ENCODE results near the gene PRSS38.

PRSS38 gene

DNA sequence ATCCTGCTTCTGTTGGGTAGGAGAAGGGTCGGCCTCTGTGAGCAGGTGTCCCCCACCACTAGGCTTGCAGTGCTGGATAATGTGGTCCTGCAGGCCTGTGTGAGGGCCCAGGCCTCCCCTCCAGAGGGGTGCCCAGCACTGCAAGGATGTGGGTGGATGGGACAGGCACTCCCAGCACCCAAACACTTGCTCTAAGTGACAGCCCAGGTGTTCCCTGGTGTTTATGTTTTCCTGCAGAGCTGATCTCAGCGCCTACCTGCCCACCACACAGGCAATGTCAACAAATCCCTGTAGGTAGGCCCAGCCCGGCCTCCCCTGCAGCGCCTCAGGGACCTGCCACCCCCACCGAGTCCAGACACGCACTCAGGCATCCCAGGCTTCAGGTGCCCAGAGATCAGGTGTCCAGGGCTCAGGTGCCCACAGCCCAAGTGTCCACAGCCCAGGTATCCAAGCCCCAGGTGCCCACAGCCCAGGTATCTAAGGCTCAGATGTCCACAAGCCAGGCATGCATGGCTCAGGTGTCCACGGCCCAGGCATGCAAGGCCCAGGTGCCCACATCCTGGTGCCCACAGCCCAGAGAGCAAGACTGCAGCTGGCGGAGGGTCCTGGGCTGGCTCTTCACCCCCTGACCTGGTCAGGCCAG lies 73.0 kb downstream of the PRSS38 start:
- H3K27ac Mint-ChIP-seq = no peak overlapping the region
- H3K4me3 Mint-ChIP-seq = no peak overlapping the region

DNA sequence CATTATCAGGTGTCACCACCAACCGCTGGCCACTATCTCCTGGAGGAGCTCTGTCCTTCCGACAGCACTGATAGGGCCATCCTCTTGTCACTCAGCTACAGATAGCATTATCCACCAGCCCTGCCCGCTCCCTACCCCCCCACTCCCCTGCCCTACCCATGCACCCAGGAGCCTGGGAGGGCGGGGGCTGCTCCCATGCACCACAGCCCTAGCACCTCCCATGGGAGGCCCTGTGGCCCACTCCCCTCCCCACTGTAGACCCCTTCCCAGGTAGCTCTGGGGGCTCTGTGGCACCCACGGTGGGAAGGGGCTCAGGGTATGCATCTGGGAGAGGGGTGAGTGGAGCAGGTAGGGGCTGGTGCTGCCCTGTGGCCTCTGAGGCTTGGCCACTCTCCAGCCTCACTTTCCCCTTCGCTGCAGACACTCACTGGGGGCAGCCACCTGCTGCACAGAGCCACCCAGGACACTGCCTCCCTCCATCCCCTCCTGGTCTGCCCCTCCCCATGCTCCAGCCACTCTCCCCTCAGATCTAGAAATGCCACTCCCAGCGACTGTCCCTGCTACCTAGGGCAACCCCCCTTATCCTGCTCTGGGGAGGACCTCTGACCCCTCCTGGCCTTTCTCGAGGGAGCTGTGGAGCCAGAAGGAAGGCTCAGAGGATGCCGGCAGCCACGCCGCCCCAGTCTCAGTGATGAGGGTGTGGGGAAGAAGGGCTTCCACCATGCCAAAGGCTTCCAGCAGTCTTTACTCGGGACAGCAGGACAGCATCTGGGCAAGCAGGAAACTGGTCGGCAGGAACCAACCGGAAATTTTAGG lies 73.8 kb downstream of the PRSS38 start:
- Mint-ChIP-seq H3K9me3 (no peaks in the 10 kb centered on the region), H3K4me3 (no peak overlapping the region), H3K27ac (no peak overlapping the region), H3K27me3 (ENCODE audit: low read depth) (peaks cover 4% of the 10 kb centered on the region), H3K36me3 (ENCODE audit: low read depth) (no peaks in the 10 kb centered on the region), H3K4me1 (ENCODE audit: low read depth) (peaks cover 7% of the 10 kb centered on the region)

More for the DNA sequence above, 73.0 kb downstream of the PRSS38 start:
- H3K9me3 Mint-ChIP-seq = no peaks in the 10 kb centered on the region
- H3K27me3 Mint-ChIP-seq (ENCODE audit: low read depth) = peaks cover 4% of the 10 kb centered on the region
- H3K4me1 Mint-ChIP-seq (ENCODE audit: low read depth) = peaks cover 7% of the 10 kb centered on the region
- no peaks in the 10 kb centered on the region for H3K36me3 Mint-ChIP-seq (ENCODE audit: low read depth)

DNA sequence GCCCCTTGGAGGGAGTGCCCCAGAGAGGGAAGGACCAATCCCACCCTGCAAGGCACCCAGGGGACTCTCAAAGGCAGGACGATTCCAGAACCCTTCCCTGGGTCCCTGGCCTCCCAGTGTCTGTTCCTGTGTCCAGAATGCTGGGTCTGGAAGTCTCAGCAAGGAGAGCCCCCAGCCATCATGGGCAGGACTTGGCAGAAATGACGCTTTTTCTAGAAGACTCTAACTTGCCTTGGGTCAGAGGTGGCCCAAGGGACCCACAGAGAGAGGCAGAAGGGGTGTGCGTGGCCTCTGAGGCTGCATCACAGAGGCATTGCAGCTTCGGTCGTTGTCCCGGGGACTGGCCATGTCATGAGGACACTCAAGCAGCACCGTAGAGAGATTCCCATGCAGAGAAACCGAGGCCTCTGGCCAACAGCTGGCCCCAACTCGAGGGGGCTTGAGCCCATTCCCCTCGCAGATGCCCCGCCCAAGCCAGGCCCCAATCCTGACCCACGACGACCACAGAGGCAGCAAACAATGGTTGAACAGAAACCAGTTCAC lies 74.5 kb downstream of the PRSS38 start:
- peaks cover 7% of the 10 kb centered on the region for H3K4me1 Mint-ChIP-seq (ENCODE audit: low read depth)
- no peaks in the 10 kb centered on the region for H3K9me3 Mint-ChIP-seq
- peaks cover 4% of the 10 kb centered on the region for H3K27me3 Mint-ChIP-seq (ENCODE audit: low read depth)
- no peak overlapping the region for H3K27ac Mint-ChIP-seq
- no peak overlapping the region for H3K4me3 Mint-ChIP-seq
- H3K36me3 Mint-ChIP-seq (ENCODE audit: low read depth) = no peaks in the 10 kb centered on the region

DNA sequence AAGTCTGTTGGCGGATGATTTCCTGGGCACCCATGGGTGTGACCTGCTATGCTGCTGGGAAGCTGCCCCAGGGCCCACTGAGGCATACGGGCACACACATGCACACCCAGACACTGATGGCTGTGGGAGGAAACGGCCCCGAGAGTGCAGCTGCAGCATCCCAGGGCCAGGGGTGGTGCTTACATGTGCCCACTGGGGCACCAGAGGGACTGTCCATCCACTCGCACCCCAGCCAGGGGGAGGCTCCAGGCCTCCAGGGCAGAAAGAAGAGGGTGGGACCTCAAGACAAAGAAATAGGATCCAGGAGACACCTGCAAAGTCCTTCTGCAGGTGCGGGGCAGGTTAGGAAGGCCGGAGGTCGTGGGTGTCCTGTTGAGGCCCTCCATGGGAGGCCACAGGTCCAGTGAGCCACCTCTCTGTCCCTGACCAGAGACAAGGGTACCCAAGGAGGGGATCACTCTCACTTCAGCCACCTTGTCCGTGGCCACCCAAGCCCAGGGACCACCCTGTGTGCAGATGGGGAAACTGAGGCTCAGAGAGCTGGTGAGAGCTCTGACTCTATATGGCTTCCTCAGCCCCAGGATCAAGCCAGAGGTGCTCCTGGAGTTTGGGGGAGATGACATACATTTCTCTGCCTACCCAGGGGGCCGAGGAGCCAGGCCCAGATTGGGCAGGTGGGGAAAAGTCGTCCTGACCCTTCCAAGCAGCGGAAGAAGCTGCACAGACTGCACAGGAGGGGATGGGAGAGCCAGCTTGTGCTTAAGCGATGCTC lies 75.2 kb downstream of the PRSS38 start:
- Mint-ChIP-seq H3K9me3 (no peaks in the 10 kb centered on the region), H3K27ac (no peak overlapping the region), H3K36me3 (ENCODE audit: low read depth) (no peaks in the 10 kb centered on the region), H3K4me3 (no peak overlapping the region), H3K27me3 (ENCODE audit: low read depth) (peaks cover 3% of the 10 kb centered on the region), H3K4me1 (ENCODE audit: low read depth) (peaks cover 3% of the 10 kb centered on the region)

DNA sequence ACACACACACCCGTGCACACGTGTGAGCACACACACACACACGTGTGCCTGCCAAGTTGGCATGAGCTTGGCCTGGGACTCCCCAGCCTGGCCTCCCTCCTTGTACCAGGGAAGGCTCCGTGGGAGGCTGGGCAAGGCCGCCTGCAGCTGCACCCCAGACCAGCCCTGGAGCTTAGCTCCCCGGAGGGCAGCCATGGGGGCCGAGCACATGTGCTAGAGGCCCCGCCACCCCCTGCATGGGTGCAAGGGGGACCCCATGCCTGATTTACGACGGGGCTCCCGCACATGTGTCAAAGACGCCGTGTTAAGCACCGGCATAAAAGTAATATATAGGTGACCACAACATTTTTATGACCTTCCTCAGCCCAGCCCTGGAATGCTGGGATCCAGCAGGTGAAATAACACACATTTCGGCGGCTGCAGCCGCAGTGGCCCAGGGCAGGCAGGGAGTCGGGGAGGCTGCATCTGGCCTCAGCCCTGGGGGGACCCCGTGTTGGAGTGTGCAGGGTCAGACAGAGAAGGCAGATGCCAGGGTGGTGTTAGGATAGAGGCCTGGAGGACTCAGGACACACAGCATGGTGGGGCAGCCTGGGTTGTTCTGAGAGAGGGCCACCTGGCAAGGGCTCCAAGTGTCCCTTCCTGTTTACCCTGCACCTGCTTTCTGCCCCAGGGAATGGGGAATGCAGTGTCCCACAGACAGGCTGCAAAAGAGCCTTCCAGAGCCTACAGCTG lies 75.9 kb downstream of the PRSS38 start:
- H3K4me3 Mint-ChIP-seq = no peak overlapping the region
- H3K27me3 Mint-ChIP-seq (ENCODE audit: low read depth) = no peaks in the 10 kb centered on the region
- no peaks in the 10 kb centered on the region for H3K36me3 Mint-ChIP-seq (ENCODE audit: low read depth)
- H3K27ac Mint-ChIP-seq = no peak overlapping the region
- no peaks in the 10 kb centered on the region for H3K9me3 Mint-ChIP-seq
- no peaks in the 10 kb centered on the region for H3K4me1 Mint-ChIP-seq (ENCODE audit: low read depth)

DNA sequence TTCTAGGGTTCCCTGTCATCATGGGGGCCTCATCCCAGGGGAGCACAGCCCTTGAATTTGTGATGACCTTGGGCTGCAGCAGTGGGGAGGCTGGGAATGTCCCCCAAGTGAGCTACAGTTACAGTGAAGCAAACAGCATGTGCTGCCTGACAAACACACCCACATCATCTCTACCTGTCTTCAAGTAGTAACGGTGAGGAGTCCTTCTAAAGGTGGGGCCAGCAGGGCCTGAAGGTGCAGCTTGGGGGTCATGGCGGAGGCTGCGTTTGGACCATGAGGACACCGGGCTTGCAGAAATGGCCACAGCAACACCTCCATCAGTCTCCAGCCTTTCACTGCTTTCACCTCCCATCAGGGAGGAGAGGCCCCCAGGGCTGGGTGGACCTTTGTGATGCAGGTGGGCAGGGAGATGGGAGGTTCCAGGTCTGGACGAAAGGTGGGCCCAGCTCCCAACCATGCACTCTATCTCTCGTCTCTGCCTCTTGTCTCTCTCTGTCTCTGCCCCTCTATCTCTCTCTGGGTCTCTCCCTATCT lies 76.5 kb downstream of the PRSS38 start:
- Mint-ChIP-seq H3K4me1 (ENCODE audit: low read depth) (no peaks in the 10 kb centered on the region), H3K27me3 (ENCODE audit: low read depth) (no peaks in the 10 kb centered on the region), H3K4me3 (no peak overlapping the region), H3K27ac (no peak overlapping the region), H3K9me3 (no peaks in the 10 kb centered on the region), H3K36me3 (ENCODE audit: low read depth) (no peaks in the 10 kb centered on the region)

DNA sequence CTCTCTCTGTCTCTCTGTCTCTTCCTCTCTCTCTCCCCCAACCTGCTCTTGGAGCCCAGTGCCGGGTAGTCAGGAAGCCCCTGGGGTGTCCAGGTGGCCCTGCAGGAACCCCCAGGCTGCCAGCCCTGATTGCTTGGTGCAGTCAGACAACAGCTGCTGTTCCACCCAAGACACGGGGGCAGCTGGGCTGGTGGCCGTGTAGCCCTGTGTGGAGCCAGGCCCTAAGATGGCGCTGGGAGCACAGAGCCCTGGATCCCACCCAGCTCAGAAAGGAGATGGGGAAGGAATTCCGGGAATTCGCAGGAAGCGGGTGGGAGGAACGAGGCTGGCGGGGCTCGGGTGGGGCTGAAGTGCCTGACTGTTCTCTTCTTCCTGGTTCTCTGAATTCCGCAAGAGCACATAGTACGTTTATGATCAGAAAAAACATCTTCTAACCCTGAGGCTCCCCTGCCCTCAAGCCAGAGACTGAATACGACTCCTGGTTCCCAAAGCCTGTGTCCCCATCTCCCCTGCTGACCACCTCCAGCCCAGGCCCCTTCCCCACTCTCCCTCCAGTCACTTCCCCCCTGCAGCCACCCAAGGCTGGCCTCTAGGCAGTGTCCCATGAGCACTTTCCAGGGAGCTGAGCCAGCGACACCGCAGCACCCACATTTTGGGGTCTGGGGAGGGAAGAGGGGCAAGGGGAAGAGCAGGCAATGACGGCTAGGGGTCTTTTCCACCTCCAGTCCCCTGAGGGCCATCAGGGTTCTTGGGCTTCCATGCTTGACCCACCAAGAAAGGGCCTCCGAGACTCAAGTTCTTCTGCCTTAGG lies 77.2 kb downstream of the PRSS38 start:
- Mint-ChIP-seq H3K27me3 (ENCODE audit: low read depth) (no peaks in the 10 kb centered on the region), H3K4me1 (ENCODE audit: low read depth) (no peaks in the 10 kb centered on the region), H3K27ac (no peak overlapping the region), H3K36me3 (ENCODE audit: low read depth) (no peaks in the 10 kb centered on the region), H3K4me3 (no peak overlapping the region), H3K9me3 (no peaks in the 10 kb centered on the region)

DNA sequence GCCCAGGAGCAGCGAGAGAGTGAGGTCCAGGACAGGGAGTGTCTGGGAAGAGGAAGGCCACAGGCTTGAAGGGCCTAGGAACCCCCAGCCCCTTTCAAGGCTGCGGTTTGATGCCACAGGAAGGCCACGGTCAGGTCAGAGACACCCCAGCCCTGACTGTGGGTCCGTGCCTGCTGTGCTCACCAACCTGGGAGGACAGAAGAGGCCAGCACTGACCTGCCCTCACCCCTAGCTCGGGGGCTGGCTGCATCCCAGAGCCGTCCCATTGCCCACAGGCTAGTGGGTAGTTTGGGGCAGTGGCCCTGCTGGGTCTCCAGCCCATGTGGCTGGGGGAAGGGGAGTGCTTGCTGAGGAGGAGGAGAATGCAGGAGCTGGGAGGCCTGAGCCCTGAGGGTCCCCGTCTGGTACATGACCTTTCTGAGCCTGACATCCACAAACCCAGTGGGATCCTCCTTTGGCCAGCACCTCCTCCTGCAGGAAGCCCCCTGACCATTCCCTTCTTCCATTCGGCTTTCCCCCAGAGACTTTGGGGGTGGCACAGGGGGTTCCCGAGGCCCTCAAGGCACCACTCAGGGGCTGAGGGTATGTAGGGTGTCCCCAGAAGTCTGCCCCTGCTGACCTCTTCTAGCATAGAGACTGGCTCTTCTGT lies 77.9 kb downstream of the PRSS38 start:
- H3K4me3 Mint-ChIP-seq = no peak overlapping the region
- no peaks in the 10 kb centered on the region for H3K36me3 Mint-ChIP-seq (ENCODE audit: low read depth)
- H3K9me3 Mint-ChIP-seq = no peaks in the 10 kb centered on the region
- no peaks in the 10 kb centered on the region for H3K27me3 Mint-ChIP-seq (ENCODE audit: low read depth)
- no peaks in the 10 kb centered on the region for H3K4me1 Mint-ChIP-seq (ENCODE audit: low read depth)
- no peak overlapping the region for H3K27ac Mint-ChIP-seq

DNA sequence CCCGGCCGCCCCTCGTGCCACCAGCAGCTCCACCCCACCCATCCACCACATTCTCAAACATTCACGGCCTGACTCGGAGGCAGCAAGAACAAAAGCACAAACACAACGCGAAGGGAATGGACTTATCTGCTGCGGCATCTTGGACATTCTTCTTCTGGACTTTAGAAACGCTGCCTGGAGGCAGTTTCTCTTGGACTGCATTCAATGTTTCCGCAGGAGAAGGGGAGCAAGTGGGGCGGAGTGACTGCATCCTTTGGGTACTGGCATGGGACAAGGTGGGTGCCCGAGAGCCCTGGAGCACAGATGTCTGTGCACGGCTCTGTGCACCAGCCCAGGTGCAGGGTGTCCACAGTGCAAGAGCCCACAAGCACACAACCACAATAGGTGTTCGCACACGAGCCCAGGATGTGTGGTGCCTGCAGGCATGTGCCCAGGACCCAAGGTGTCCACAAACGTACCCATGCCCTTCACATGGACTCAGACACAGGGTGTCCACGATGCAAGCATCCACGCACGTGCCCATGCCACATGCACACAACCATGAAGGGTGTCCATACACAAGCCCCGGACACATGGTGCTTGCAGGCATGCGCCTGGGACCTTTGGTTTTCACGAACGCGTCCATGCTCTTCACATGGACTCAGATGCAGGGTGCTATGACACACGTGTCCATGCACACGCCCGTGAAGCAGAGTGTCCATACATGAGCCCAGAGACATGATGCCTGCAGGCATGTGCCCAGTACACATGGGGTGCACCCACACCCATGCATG lies 78.7 kb downstream of the PRSS38 start:
- H3K27me3 Mint-ChIP-seq (ENCODE audit: low read depth) = no peaks in the 10 kb centered on the region
- H3K36me3 Mint-ChIP-seq (ENCODE audit: low read depth) = no peaks in the 10 kb centered on the region
- H3K4me3 Mint-ChIP-seq = no peak overlapping the region
- no peaks in the 10 kb centered on the region for H3K4me1 Mint-ChIP-seq (ENCODE audit: low read depth)
- H3K27ac Mint-ChIP-seq = no peak overlapping the region
- H3K9me3 Mint-ChIP-seq = no peaks in the 10 kb centered on the region

DNA sequence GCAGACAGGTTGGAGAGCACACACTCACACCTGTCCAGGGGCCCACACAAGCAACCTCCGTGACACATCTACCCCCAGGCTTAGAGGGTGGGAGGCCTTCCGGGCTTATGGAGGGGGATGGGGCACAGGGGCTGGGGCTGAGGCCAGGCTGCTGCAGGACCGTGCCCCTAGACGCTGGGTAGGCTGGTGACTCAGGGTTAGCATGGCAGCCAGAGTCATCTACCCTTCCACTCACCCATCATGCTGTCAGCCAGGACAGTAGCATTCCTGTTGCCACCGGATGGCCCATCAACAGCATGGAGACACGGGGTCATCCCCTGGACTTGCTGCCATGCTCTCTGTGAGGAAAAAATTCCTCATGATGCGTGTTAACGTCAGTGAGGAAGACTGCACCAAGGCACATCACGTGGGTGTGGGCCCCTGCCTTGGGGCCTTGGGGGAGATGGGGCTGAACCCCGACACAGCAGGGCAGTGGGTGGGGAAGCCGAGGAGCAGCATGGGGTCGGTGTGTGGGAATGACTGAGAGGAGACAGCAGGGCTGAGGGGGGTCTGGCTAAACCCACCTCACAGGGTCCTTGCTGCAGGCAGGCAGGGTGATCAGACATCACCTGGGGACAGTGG lies 79.5 kb downstream of the PRSS38 start:
- H3K4me1 Mint-ChIP-seq (ENCODE audit: low read depth) = no peaks in the 10 kb centered on the region
- H3K27ac Mint-ChIP-seq = no peak overlapping the region
- H3K36me3 Mint-ChIP-seq (ENCODE audit: low read depth) = no peaks in the 10 kb centered on the region
- no peaks in the 10 kb centered on the region for H3K9me3 Mint-ChIP-seq
- no peaks in the 10 kb centered on the region for H3K27me3 Mint-ChIP-seq (ENCODE audit: low read depth)
- no peak overlapping the region for H3K4me3 Mint-ChIP-seq
